ENCODE results near the gene CLEC16A. TPM values are rescaled to one million over a fixed set of nuclear protein-coding genes. Genes with fewer than 3 reads are reported as not detected.
A peak's percentile ranks its signal among the peaks of the same experiment; 100 is the strongest.

Gene CLEC16A
- total RNA-seq, 4 donors from 2014 or later = 19.9 to 38.3 (median 35.0) TPM

DNA sequence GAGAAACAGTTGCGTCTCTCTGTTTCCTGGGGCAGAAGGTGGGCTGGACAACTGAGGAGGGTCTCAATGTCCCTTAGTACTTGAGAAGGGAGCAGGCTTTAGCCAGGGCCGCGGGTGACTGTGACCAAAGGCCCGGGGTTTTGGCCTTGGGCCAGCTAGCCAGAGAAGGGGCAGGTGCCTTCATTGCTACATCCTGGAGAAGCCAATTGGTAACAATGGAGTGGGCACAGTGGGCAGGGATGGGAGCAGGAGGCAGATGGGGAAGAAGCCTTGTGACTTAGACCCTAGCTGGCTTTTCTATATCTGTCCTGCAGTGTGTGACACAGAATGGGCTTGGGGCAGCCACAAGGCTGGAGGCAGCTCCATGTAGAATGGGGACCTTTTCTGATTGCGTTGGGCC lies 46.0 kb downstream of the CLEC16A start:
- H3K36me3 ChIP-seq = peaks cover 0 to 50% of the 10 kb centered on the region in 2 donors
- TF ChIP-seq POLR2A (IDR thresholded peaks at IDR 0.05) = no peak
- TF ChIP-seq EP300 (IDR thresholded peaks at IDR 0.05) = no peak
- TF ChIP-seq POLR2AphosphoS5 (IDR thresholded peaks at IDR 0.05) = no peak
- TF ChIP-seq, protein P1, sequence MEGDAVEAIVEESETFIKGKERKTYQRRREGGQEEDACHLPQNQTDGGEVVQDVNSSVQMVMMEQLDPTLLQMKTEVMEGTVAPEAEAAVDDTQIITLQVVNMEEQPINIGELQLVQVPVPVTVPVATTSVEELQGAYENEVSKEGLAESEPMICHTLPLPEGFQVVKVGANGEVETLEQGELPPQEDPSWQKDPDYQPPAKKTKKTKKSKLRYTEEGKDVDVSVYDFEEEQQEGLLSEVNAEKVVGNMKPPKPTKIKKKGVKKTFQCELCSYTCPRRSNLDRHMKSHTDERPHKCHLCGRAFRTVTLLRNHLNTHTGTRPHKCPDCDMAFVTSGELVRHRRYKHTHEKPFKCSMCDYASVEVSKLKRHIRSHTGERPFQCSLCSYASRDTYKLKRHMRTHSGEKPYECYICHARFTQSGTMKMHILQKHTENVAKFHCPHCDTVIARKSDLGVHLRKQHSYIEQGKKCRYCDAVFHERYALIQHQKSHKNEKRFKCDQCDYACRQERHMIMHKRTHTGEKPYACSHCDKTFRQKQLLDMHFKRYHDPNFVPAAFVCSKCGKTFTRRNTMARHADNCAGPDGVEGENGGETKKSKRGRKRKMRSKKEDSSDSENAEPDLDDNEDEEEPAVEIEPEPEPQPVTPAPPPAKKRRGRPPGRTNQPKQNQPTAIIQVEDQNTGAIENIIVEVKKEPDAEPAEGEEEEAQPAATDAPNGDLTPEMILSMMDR (IDR thresholded peaks at IDR 0.05) = no peak
- ATAC-seq = no peak
- H3K4me1 ChIP-seq = peaks cover 0 to 16% (median 8%) of the 10 kb centered on the region in 3 donors
- H3K27ac ChIP-seq = no peak overlapping the region
- no peaks in the 10 kb centered on the region for H3K27me3 ChIP-seq
- no peak overlapping the region for H3K4me3 ChIP-seq
- no peaks in the 10 kb centered on the region for H3K9me3 ChIP-seq
- 90% methylated on average over 1 to 2 of the region's 5 CpGs for WGBS, 2 donors (ENCODE audit: low coverage in 1 of 2)

GRCh38 chr16:10992112-10992511 lies 47.7 kb downstream of the CLEC16A start:
- no peak for ATAC-seq
- peak overlapping the region in 2 of 4 donors; percentile 56 to 61 for H3K27ac ChIP-seq
- peaks cover 0 to 16% (median 8%) of the 10 kb centered on the region in 3 donors for H3K4me1 ChIP-seq
- WGBS, 2 donors (ENCODE audit: low coverage in 1 of 2) = 24 to 57% methylated on average over 3 of the region's 4 CpGs
- no peak overlapping the region for H3K4me3 ChIP-seq
- TF ChIP-seq POLR2A (IDR thresholded peaks at IDR 0.05) = no peak
- TF ChIP-seq, protein P1 (IDR thresholded peaks at IDR 0.05) = no peak
- TF ChIP-seq POLR2AphosphoS5 (IDR thresholded peaks at IDR 0.05) = no peak
- TF ChIP-seq EP300 (IDR thresholded peaks at IDR 0.05) = no peak
- no peaks in the 10 kb centered on the region for H3K9me3 ChIP-seq
- H3K36me3 ChIP-seq = peaks cover 0 to 66% of the 10 kb centered on the region in 2 donors
- no peaks in the 10 kb centered on the region for H3K27me3 ChIP-seq

DNA sequence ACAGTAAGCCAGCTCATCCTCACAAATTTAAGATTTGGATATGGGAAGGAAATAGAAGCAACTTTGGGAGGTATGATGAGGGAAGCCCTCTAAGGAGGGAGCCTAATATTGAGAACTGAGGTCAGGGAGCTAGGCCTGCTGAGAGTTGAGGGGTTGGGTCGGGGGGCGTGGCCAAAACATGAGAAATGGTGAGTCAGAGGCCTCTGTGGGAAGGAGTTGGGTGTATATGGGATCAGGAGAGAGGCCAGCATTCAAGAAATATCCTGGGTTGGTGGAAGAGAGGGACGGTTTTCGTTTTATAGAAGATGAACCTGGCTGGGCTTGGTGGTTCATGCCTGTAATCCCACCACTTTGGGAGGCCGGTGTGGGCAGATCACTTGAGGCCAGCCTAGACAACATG lies 48.4 kb downstream of the CLEC16A start:
- peaks cover 0 to 70% of the 10 kb centered on the region in 2 donors for H3K36me3 ChIP-seq
- no peaks in the 10 kb centered on the region for H3K27me3 ChIP-seq
- ATAC-seq = peak; percentile 57
- TF ChIP-seq, protein P1 (IDR thresholded peaks at IDR 0.05) = no peak
- no peak for TF ChIP-seq POLR2AphosphoS5 (IDR thresholded peaks at IDR 0.05)
- TF ChIP-seq EP300 (IDR thresholded peaks at IDR 0.05) = no peak
- no peak overlapping the region for H3K4me3 ChIP-seq
- peaks cover 0 to 16% (median 8%) of the 10 kb centered on the region in 3 donors for H3K4me1 ChIP-seq
- H3K27ac ChIP-seq = peak overlapping the region in 1 of 4 donors; percentile 56
- 48 to 69% methylated on average over 3 to 5 of the region's 5 CpGs for WGBS, 2 donors (ENCODE audit: low coverage in 1 of 2)
- no peaks in the 10 kb centered on the region for H3K9me3 ChIP-seq

GRCh38 chr16:10993649-10994048 lies 49.3 kb downstream of the CLEC16A start:
- Histone ChIP-seq H3K4me1 (peaks cover 0 to 16% (median 8%) of the 10 kb centered on the region in 3 donors), H3K4me3 (no peak overlapping the region), H3K36me3 (peaks cover 0 to 70% of the 10 kb centered on the region in 2 donors), H3K9me3 (no peaks in the 10 kb centered on the region), H3K27me3 (no peaks in the 10 kb centered on the region), H3K27ac (no peak overlapping the region)
- WGBS, 2 donors (ENCODE audit: low coverage in 1 of 2) = 74 to 100% methylated on average over 1 to 4 of the region's 6 CpGs
- ATAC-seq = no peak
- TF ChIP-seq POLR2A (IDR thresholded peaks at IDR 0.05) (no peak), POLR2AphosphoS5 (IDR thresholded peaks at IDR 0.05) (no peak), EP300 (IDR thresholded peaks at IDR 0.05) (no peak)
- TF ChIP-seq, protein P1 (IDR thresholded peaks at IDR 0.05) = no peak

DNA sequence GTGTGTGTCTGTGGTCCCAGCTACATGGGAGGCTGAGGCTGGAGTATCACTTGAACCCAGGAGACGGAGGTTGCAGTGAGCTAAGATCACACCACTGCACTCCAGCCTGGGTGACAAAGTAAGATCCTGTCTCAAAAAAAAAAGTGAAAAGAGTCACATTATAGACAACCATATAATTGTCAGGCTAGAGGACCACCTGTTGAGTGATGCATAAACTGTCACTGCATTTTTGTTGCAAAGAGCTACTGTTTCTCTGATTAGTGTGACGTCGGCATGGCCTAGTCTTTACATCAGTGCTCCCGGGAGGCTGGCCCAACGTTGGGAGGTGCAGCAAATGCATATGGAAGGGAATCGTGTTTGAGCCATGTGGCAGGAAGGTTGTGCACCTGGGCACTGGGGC lies 50.2 kb downstream of the CLEC16A start:
- 91 to 96% methylated on average over 5 to 6 of the region's 6 CpGs for WGBS, 2 donors (ENCODE audit: low coverage in 1 of 2)
- H3K36me3 ChIP-seq = peaks cover 0 to 70% of the 10 kb centered on the region in 2 donors
- TF ChIP-seq POLR2A (IDR thresholded peaks at IDR 0.05) = no peak
- TF ChIP-seq, protein P1 (IDR thresholded peaks at IDR 0.05) = no peak
- no peak for TF ChIP-seq POLR2AphosphoS5 (IDR thresholded peaks at IDR 0.05)
- no peak for TF ChIP-seq EP300 (IDR thresholded peaks at IDR 0.05)

More for the DNA sequence above, 50.2 kb downstream of the CLEC16A start:
- ATAC-seq = no peak
- no peaks in the 10 kb centered on the region for H3K27me3 ChIP-seq
- H3K4me3 ChIP-seq = no peak overlapping the region
- no peak overlapping the region for H3K27ac ChIP-seq
- H3K4me1 ChIP-seq = peaks cover 0 to 16% (median 8%) of the 10 kb centered on the region in 3 donors
- no peaks in the 10 kb centered on the region for H3K9me3 ChIP-seq

All from gastroesophageal sphincter (tissue), 4 donors.